Measurements from ENCODE around the gene TAF4B. TPM values are rescaled to one million over a fixed set of nuclear protein-coding genes. Genes with fewer than 3 reads are reported as not detected.
"Not testable (repeated sequence)": the region's sequence is repeated elsewhere in the genome, so short reads cannot be mapped to it uniquely, and the experiment has no call there.

The TAF4B gene
- total RNA-seq, 1 donor from 2014 or later = 2.8 TPM

DNA sequence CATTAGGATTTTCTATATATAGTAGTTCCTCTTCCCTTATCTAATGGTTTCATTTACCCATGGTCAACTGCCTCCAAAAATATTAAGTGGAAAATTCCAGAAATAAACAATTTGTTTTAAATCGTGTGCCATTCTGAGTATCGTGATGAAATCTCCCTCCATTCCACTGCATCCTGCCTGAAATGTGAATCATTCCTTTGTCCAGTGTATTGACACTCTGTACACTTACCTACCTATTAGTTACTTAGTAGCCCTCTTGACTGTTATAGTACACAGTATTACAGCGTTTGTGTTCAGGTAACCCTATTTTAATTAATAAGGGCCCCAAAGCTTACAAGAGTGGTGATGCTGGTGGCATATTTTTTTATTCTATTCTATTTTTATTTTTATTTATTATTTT lies 26.2 kb downstream of the TAF4B start:
- Histone ChIP-seq H3K4me3 (no peak overlapping the region), H3K36me3 (no peaks in the 10 kb centered on the region), H3K9me3 (no peaks in the 10 kb centered on the region), H3K27ac (no peak overlapping the region), H3K27me3 (ENCODE audit: low read depth) (no peaks in the 10 kb centered on the region), H3K4me1 (no peaks in the 10 kb centered on the region)
- TF ChIP-seq, protein P1, sequence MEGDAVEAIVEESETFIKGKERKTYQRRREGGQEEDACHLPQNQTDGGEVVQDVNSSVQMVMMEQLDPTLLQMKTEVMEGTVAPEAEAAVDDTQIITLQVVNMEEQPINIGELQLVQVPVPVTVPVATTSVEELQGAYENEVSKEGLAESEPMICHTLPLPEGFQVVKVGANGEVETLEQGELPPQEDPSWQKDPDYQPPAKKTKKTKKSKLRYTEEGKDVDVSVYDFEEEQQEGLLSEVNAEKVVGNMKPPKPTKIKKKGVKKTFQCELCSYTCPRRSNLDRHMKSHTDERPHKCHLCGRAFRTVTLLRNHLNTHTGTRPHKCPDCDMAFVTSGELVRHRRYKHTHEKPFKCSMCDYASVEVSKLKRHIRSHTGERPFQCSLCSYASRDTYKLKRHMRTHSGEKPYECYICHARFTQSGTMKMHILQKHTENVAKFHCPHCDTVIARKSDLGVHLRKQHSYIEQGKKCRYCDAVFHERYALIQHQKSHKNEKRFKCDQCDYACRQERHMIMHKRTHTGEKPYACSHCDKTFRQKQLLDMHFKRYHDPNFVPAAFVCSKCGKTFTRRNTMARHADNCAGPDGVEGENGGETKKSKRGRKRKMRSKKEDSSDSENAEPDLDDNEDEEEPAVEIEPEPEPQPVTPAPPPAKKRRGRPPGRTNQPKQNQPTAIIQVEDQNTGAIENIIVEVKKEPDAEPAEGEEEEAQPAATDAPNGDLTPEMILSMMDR (IDR thresholded peaks at IDR 0.05) = no peak
- intact Hi-C loops (cut with DNase I) = no loop called here
- ATAC-seq = peak in 1 of 2 donors; percentile 45
- DNase-seq = no peak

DNA sequence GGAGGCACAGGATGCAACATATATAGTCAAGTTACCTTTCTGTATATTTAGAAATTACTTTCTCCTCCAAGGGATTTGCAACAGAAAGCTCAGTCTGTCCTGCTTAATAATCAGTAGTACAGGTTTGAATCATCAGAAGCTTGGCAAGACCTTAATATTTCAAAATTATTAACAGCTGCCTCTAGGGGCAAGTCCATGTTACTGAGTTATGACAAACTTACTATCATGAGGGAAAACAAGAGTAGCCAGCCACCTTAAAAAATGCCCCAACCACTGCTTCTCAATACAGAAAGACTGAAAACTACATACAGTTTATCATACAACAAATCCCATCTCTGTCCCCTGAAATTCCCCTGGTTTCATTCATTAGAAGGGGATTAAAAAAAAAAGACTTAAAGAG lies 28.6 kb downstream of the TAF4B start:
- DNase-seq = not testable (repeated sequence)

DNA sequence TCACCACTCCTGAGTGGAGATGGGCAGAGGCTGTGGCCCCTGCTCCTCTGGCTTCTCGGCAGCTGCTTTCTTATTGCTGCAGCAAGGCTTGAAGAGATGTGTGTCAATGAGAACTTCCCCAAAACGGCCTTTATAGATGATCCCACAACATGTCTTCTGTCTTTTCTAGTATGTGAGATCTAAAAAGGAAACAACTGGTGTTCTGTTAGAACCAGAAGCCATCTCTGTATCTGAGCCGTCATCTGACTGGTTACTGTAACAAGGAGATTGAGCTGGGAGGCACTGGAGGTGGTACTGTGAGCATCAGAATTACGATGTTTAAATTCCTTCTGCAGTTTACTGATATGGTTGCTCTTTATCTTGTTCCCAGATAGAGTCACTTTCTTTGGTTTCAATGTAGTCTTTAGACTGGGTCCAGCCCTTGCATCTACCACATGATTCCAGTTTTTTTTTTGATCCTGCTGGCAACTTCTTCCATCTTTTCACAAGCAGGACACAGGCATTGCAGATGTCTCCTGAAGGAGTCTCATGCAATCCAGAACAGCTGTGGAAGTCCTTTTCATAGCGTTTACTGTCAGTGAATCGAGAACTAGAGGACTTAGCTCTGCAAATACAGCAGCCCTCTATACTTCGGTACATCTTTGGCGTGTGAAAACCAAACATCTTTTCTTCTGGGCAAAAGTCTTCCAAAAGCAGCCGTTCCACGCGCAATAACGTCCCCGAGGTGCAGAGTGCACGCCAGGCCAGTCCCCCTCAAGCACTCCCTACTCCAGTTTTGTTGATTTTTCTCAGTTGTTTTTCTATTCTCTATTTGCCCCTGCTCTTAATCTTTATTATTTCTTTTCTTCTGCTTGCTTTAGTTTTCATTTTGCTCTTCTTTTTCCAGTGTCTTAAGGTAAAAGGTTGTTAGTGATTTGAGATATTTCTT lies 29.7 kb downstream of the TAF4B start:
- H3K36me3 ChIP-seq = no peaks in the 10 kb centered on the region
- no peaks in the 10 kb centered on the region for H3K9me3 ChIP-seq
- H3K27ac ChIP-seq = no peak overlapping the region
- intact Hi-C loops (cut with DNase I) = no loop called here
- H3K4me1 ChIP-seq = no peaks in the 10 kb centered on the region
- no peak overlapping the region for H3K4me3 ChIP-seq
- DNase-seq = no peak
- TF ChIP-seq, protein P1 (IDR thresholded peaks at IDR 0.05) = no peak
- no peak for ATAC-seq
- H3K27me3 ChIP-seq (ENCODE audit: low read depth) = no peaks in the 10 kb centered on the region

More for the DNA sequence above, 28.6 kb downstream of the TAF4B start:
- H3K4me1 ChIP-seq; H3K27ac ChIP-seq; H3K27me3 ChIP-seq (ENCODE audit: low read depth); H3K36me3 ChIP-seq; ATAC-seq; H3K4me3 ChIP-seq; intact Hi-C loops (cut with DNase I); H3K9me3 ChIP-seq: not testable (repeated sequence)

DNA sequence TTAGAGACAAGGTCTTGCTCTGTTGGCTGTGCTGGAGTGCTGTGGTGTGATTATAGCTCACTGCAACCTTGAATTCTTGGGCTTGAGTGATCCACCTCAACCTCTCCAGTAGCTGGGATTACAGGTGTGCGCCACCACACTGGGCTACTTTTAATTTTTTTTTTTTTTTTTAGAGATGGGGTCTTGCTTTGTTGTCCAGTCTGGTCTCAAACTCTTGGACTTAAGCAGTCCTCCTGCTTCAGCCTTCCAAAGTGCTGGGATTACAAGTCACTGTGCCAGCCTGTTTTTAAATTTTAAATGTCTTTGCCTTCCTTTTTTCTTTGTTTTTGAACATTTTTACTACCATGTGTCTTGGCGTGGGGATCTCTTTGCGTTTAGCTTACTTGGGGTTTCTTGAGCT lies 32.5 kb downstream of the TAF4B start:
- DNase-seq (no peak), ATAC-seq (no peak)
- no peaks in the 10 kb centered on the region for H3K9me3 ChIP-seq
- H3K27ac ChIP-seq = no peak overlapping the region
- no peaks in the 10 kb centered on the region for H3K27me3 ChIP-seq (ENCODE audit: low read depth)
- H3K36me3 ChIP-seq = no peaks in the 10 kb centered on the region
- H3K4me1 ChIP-seq = no peaks in the 10 kb centered on the region
- TF ChIP-seq, protein P1 (IDR thresholded peaks at IDR 0.05) = no peak
- intact Hi-C loops (cut with DNase I) = no loop called here
- H3K4me3 ChIP-seq = no peak overlapping the region

DNA sequence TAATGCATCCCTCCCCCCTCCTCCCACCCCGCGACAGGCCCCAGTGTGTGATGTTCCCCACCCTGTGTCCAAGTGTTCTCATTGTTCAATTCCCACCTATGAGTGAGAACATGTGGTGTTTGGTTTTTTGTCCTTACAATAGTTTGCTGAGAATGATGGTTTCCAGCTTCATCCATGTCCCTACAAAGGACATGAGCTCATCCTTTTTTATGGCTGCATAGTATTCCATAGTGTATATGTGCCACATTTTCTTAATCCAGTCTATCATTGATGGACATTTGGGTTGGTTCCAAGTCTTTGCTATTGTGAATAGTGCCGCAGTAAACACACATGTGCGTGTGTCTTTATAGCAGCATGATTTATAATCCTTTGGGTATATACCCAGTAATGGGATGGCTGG lies 33.2 kb downstream of the TAF4B start:
- intact Hi-C loops (cut with DNase I); H3K4me1 ChIP-seq; H3K4me3 ChIP-seq; DNase-seq; H3K27ac ChIP-seq; H3K36me3 ChIP-seq; ATAC-seq; H3K27me3 ChIP-seq (ENCODE audit: low read depth); H3K9me3 ChIP-seq: not testable (repeated sequence)

DNA sequence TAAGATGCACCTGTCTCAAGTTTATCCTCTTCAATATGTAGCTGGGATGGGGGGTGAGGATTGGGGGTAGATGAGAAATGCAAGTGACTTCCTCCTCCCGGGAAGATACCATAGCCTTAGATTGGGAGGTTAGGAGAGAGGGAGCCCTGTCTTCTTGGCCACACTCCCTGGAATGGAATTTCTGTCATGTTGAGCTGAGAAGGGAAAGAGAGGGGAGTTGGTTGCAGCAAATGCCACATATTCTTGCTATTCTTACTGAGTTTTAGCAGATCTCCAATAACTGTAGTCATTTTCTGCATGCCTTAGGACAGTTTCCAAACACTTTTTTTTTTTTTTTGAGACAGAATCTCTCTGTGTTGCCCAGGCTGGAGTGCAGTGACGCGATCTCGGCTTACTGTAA lies 35.9 kb downstream of the TAF4B start:
- intact Hi-C loops (cut with DNase I) = no loop called here
- Histone ChIP-seq H3K4me3 (no peak overlapping the region), H3K27me3 (ENCODE audit: low read depth) (no peaks in the 10 kb centered on the region), H3K9me3 (no peaks in the 10 kb centered on the region), H3K4me1 (no peaks in the 10 kb centered on the region), H3K27ac (no peak overlapping the region), H3K36me3 (no peaks in the 10 kb centered on the region)
- DNase-seq (no peak), ATAC-seq (no peak)
- TF ChIP-seq, protein P1 (IDR thresholded peaks at IDR 0.05) = no peak

Measured in lower lobe of right lung (tissue), 2 donors.